Fibroblast of pulmonary artery (primary cell): ENCODE data around the gene SV2C.
A peak's percentile ranks its signal among the peaks of the same experiment; 100 is the strongest.
"Not testable (repeated sequence)": the region's sequence is repeated elsewhere in the genome, so short reads cannot be mapped to it uniquely, and the experiment has no call there.

Experiments used
- DNase-seq: peaks from one replicate; pipeline ENCODE4 v3.0.0-alpha.2; 2010; ENCODE audit warnings: low read depth
- H3K4me3 ChIP-seq: replicated peaks from 2 replicates; pipeline ENCODE4 v1.5.1; 2011; ENCODE audit warnings: low read depth, mild to moderate bottlenecking, control low read depth, low read length, moderate library complexity
- CTCF ChIP-seq: IDR thresholded peaks from 2 replicates; pipeline ENCODE4 v1.5.1; 2011; ENCODE audit warnings: mild to moderate bottlenecking, control low read depth, low read length, inconsistent platforms; ENCODE audit errors: missing control alignments

Gene SV2C

GRCh38 chr5:76305269-76305668, 222.1 kb downstream of the SV2C start:
- TF ChIP-seq CTCF, result no peak
- no peak overlapping the region for H3K4me3 ChIP-seq
- DNase-seq, result peak; percentile 12

- TF ChIP-seq CTCF, result no peak
- H3K4me3 ChIP-seq, result no peak overlapping the region
- no peak for DNase-seq
Observed at GRCh38 chr5:76305775-76306174, 222.6 kb downstream of the SV2C start.

- H3K4me3 ChIP-seq, result no peak overlapping the region
- no peak for DNase-seq
- TF ChIP-seq CTCF, result no peak
Observed at GRCh38 chr5:76310208-76310607, 227.0 kb downstream of the SV2C start.

DNA sequence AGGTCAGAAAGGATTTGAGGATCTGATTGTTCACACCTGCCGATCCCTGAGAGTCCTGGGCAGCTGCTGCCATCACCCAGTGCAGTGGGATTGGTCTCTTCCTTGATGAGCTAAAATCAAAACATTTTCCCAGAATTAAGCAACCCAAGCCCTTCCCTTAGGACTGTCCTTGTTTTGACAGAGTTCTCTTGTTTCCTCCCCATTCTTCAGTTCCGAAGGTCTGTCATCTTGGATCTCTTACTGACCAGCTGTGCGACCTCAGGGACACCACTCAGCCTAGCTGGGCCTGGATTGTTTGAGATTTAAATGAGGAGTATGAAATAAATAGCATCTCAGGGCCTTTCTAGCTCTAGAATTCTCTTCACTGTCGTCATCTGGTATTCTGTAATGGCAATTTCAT, 229.6 kb downstream of the SV2C start:
- no peak for TF ChIP-seq CTCF
- no peak overlapping the region for H3K4me3 ChIP-seq
- DNase-seq, result no peak

DNA sequence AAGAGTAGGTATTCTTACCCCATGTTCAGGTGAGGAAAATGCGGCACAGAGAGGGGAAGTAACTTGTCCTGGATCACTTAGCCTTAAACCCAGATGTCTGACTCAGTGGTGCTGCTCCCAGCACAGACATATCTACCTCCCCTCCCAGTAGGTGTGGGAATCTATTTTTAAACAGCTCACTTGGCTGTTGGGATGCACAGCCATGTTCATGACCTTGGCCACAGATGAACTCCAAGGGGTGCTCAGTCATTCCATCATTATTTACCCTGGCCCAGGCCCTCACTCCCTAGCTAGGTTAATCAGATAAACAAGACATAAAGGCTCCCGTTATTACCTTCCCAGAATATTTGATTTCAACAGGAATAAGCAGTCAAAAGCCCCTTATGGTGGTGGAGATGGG, 231.5 kb downstream of the SV2C start:
- no peak for TF ChIP-seq CTCF
- DNase-seq, result no peak
- H3K4me3 ChIP-seq, result no peak overlapping the region

DNA sequence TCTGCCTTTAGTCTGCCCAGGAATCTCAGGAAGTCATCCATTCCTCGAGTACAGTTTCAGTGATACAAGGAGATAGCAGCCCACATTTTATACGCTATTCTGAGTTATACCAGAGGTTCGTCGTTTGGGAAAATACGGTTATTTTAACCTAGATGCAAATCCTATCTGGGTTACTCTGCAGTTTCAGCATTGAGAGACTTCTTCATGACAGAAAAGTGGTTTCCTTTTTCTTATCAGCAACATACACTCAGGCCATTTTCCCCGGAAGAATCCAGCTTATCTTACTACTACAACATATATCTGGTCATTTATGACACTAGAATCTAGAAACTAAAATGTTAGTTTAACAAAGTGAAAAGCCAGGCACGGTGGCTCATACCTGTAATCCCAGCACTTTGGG, 236.5 kb downstream of the SV2C start:
- DNase-seq, result no peak
- H3K4me3 ChIP-seq, result no peak overlapping the region
- no peak for TF ChIP-seq CTCF

GRCh38 chr5:76323494-76323893, 240.3 kb downstream of the SV2C start:
- not testable (repeated sequence) for DNase-seq, H3K4me3 ChIP-seq

DNA sequence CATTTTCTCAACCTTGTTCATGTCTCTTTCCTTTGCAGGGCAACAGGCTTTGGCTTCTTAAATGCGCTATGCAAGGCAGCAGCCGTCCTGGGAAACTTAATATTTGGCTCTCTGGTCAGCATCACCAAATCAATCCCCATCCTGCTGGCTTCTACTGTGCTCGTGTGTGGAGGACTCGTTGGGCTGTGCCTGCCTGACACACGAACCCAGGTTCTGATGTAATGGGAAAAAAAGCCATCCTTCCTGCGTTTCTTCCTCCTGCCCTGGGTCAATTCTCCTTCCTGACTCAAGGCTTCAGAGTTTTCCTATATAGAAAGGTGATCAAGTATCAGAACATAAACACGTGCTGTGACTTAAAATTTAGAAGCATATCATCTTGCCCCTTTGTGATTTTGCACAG, 242.1 kb downstream of the SV2C start:
- no peak for DNase-seq
- no peak for TF ChIP-seq CTCF
- H3K4me3 ChIP-seq, result no peak overlapping the region
